NB4 (cell line): ENCODE results near the gene EME1.

Source experiments
- CTCF ChIP-seq: IDR thresholded peaks from one replicate; pipeline ENCODE4 v1.5.1; 2012; ENCODE audit warnings: low read depth, low read length
- MAX ChIP-seq: IDR thresholded peaks from 2 replicates; pipeline ENCODE4 v1.6.1; 2011; ENCODE audit warnings: low read depth, low read length
- MYC ChIP-seq: IDR thresholded peaks from 2 replicates; pipeline ENCODE4 v1.6.1; 2011; ENCODE audit warnings: low read depth, low read length
- POLR2A ChIP-seq: IDR thresholded peaks from 2 replicates; pipeline ENCODE4 v1.6.1; 2011; ENCODE audit warnings: mild to moderate bottlenecking; ENCODE audit not compliant: insufficient read length; ENCODE audit errors: extremely low read depth

GRCh38 chr17:50363217-50364060, 9.6 kb upstream of the EME1 start:
- no peak for TF ChIP-seq POLR2A
- TF ChIP-seq CTCF, result no peak
- no peak for TF ChIP-seq MAX
- no peak for TF ChIP-seq MYC
